Left ventricle myocardium superior (tissue), 1 donor: Measurements from ENCODE around the gene PKD1. TPM values are rescaled to one million over a fixed set of nuclear protein-coding genes. Genes with fewer than 3 reads are reported as not detected.
A peak's percentile ranks its signal among the peaks of the same experiment; 100 is the strongest.
"Not testable (repeated sequence)": the region's sequence is repeated elsewhere in the genome, so short reads cannot be mapped to it uniquely, and the experiment has no call there.

Experiments used
- ATAC-seq: fragments of 200-7000 bp; cut with Tn5 transposase; one replicate; pipeline ENCODE4 v1.9.1; 2020; ENCODE audit warnings: mild to moderate bottlenecking, moderate library complexity
- DNase-seq: peaks from one replicate; pipeline ENCODE4 v3.0.0-alpha.2; 2020
- intact Hi-C: fragments of 100-400 bp; cut with micrococcal nuclease; formaldehyde crosslinking; loops from one replicate; pipeline ENCODE4 v1.11.0; 2022
- total RNA-seq: library from RNA; stranded (reverse); fragmentation: NEBNext Ultra II Directional; extraction: Animal tissue kit (Norgen Biotek cat#: 25700); gene quantifications from one replicate; pipeline ENCODE4 v1.2.1, GENCODE V29; 2021
- donor health status: DM: no; HTN: yes; CAD: no; lungs with severe emphysema.

The PKD1 gene
- total RNA-seq, 1 donor from 2014 or later: 92.9 TPM

- peak; percentile 92 for ATAC-seq
- intact Hi-C loops: no loop called here
- DNase-seq: peak; percentile 99
These were observed 19.6 kb upstream of the PKD1 start, which contains the start of gene TRAF7 for GRCh38 chr16:2155091-2155950. Gene TRAF7, plus strand, starts transcription at chr16:2155782. Its CDS starts 8,139 bp downstream, at chr16:2163921.

GRCh38 chr16:2154533-2155090 is 18.9 kb upstream of the PKD1 start:
- intact Hi-C loops: no loop called here
- ATAC-seq (no peak), DNase-seq (no peak)

- DNase-seq (no peak), ATAC-seq (no peak)
- intact Hi-C loops: no loop called here
These were observed 17.2 kb upstream of the PKD1 start for GRCh38 chr16:2152695-2153506.

- DNase-seq: no peak
- intact Hi-C loops: no loop called here
- no peak for ATAC-seq
These were observed 15.7 kb upstream of the PKD1 start for GRCh38 chr16:2151188-2152091.

GRCh38 chr16:2150418-2151187 is 14.9 kb upstream of the PKD1 start:
- no peak for DNase-seq
- ATAC-seq: no peak
- intact Hi-C loops: no loop called here

GRCh38 chr16:2149630-2150417 is 14.1 kb upstream of the PKD1 start:
- intact Hi-C loops: no loop called here
- ATAC-seq: no peak
- DNase-seq: no peak

- ATAC-seq (no peak), DNase-seq (no peak)
- intact Hi-C loops: no loop called here
These were observed 13.3 kb upstream of the PKD1 start for GRCh38 chr16:2148714-2149629.

- ATAC-seq: peak; percentile 92
- peak; percentile 92 for DNase-seq
- intact Hi-C loops: no loop called here
These were observed 12.4 kb upstream of the PKD1 start, which contains the start of gene RAB26 for GRCh38 chr16:2147981-2148671. Gene RAB26, plus strand, starts transcription at chr16:2148625. Its CDS starts 159 bp downstream, at chr16:2148784.

- ATAC-seq (peak; percentile 5), DNase-seq (no peak)
- intact Hi-C loops: no loop called here
These were observed 11.7 kb upstream of the PKD1 start for GRCh38 chr16:2147378-2147777.

- intact Hi-C loops: no loop called here
- ATAC-seq: no peak
- DNase-seq: no peak
These were observed 10.1 kb upstream of the PKD1 start for GRCh38 chr16:2145843-2146242.

GRCh38 chr16:2143878-2144485 is 8.3 kb upstream of the PKD1 start:
- intact Hi-C loops: no loop called here
- DNase-seq (no peak), ATAC-seq (no peak)

- ATAC-seq (no peak), DNase-seq (no peak)
- intact Hi-C loops: no loop called here
These were observed 7.5 kb upstream of the PKD1 start for GRCh38 chr16:2142942-2143877.

- intact Hi-C loops, ATAC-seq: not testable (repeated sequence)
- DNase-seq: peak; percentile 75
These were observed 627 bp downstream of the PKD1 start for GRCh38 chr16:2135071-2135470.

GRCh38 chr16:2133797-2134196 is 1.9 kb downstream of the PKD1 start:
- ATAC-seq, DNase-seq, intact Hi-C loops: not testable (repeated sequence)
